ENCODE data around the gene MSANTD3.
A peak's percentile ranks its signal among the peaks of the same experiment; 100 is the strongest.

The MSANTD3 gene

GRCh38 chr9:100492952-100493351, 66.0 kb downstream of the MSANTD3 start:
- peak; percentile 63 for DNase-seq (ENCODE audit: low read depth)
- no peak for TF ChIP-seq MAX (IDR thresholded peaks at IDR 0.05; ENCODE audit: low read depth, low read length)
- no peak for TF ChIP-seq POLR2A (IDR thresholded peaks at IDR 0.05; ENCODE audit: extremely low read depth, insufficient read length)
- no peak for TF ChIP-seq CTCF (IDR thresholded peaks at IDR 0.05; ENCODE audit: low read depth, low read length)
- no peak for TF ChIP-seq MYC (IDR thresholded peaks at IDR 0.05; ENCODE audit: low read depth, low read length)
- H3K4me3 ChIP-seq (ENCODE audit: low read depth, low read length), result no peak overlapping the region

- DNase-seq (ENCODE audit: low read depth), result peak; percentile 34
- no peak overlapping the region for H3K4me3 ChIP-seq (ENCODE audit: low read depth, low read length)
- no peak for TF ChIP-seq POLR2A (IDR thresholded peaks at IDR 0.05; ENCODE audit: extremely low read depth, insufficient read length)
- TF ChIP-seq CTCF (IDR thresholded peaks at IDR 0.05; ENCODE audit: low read depth, low read length), result no peak
- TF ChIP-seq MYC (IDR thresholded peaks at IDR 0.05; ENCODE audit: low read depth, low read length), result no peak
- TF ChIP-seq MAX (IDR thresholded peaks at IDR 0.05; ENCODE audit: low read depth, low read length), result no peak
Observed at GRCh38 chr9:100498592-100498991, 71.6 kb downstream of the MSANTD3 start.

- DNase-seq (ENCODE audit: low read depth), result no peak
- no peak overlapping the region for H3K4me3 ChIP-seq (ENCODE audit: low read depth, low read length)
- TF ChIP-seq POLR2A (IDR thresholded peaks at IDR 0.05; ENCODE audit: extremely low read depth, insufficient read length) (no peak), MAX (IDR thresholded peaks at IDR 0.05; ENCODE audit: low read depth, low read length) (no peak), CTCF (IDR thresholded peaks at IDR 0.05; ENCODE audit: low read depth, low read length) (no peak), MYC (IDR thresholded peaks at IDR 0.05; ENCODE audit: low read depth, low read length) (no peak)
Observed at GRCh38 chr9:100499460-100499859, 72.5 kb downstream of the MSANTD3 start.

GRCh38 chr9:100499866-100500265, 72.9 kb downstream of the MSANTD3 start:
- DNase-seq (ENCODE audit: low read depth), result no peak
- H3K4me3 ChIP-seq (ENCODE audit: low read depth, low read length), result no peak overlapping the region
- TF ChIP-seq MYC (IDR thresholded peaks at IDR 0.05; ENCODE audit: low read depth, low read length), result no peak
- TF ChIP-seq CTCF (IDR thresholded peaks at IDR 0.05; ENCODE audit: low read depth, low read length), result no peak
- no peak for TF ChIP-seq MAX (IDR thresholded peaks at IDR 0.05; ENCODE audit: low read depth, low read length)
- no peak for TF ChIP-seq POLR2A (IDR thresholded peaks at IDR 0.05; ENCODE audit: extremely low read depth, insufficient read length)

Data from NB4 (cell line).